ENCODE measurements around the gene NOTCH1.

GRCh38 chr9:136499935-136500910 lies 45.6 kb downstream of the NOTCH1 start:
- TF ChIP-seq ZFP30 (CRISPR knock-in tag; IDR thresholded peaks at IDR 0.05): no peak
- TF ChIP-seq TCF4 (CRISPR knock-in tag; IDR thresholded peaks at IDR 0.05; ENCODE audit: borderline replicate concordance): no peak
- no peak for TF ChIP-seq ZFP3 (CRISPR knock-in tag; IDR thresholded peaks at IDR 0.05)
- TF ChIP-seq ARNTL (CRISPR knock-in tag; IDR thresholded peaks at IDR 0.05; ENCODE audit: borderline replicate concordance, low read depth): no peak
- TF ChIP-seq TSHZ2 (CRISPR knock-in tag; IDR thresholded peaks at IDR 0.05): no peak
- no peak for TF ChIP-seq CREB5 (CRISPR knock-in tag; IDR thresholded peaks at IDR 0.05; ENCODE audit: low read depth)
- no peak for TF ChIP-seq ZNF8 (CRISPR knock-in tag; IDR thresholded peaks at IDR 0.05)
- no peak for TF ChIP-seq ZNF565 (CRISPR knock-in tag; conservative IDR thresholded peaks at IDR 0.05; ENCODE audit: low read depth)
- TF ChIP-seq ESRRG (CRISPR knock-in tag; IDR thresholded peaks at IDR 0.05): no peak
- TF ChIP-seq SNAI2 (CRISPR knock-in tag; IDR thresholded peaks at IDR 0.05): no peak
- TF ChIP-seq CSRNP3 (CRISPR knock-in tag; IDR thresholded peaks at IDR 0.05): no peak
- no peak for TF ChIP-seq PPARA (CRISPR knock-in tag; IDR thresholded peaks at IDR 0.05; ENCODE audit: borderline replicate concordance)
- no peak for TF ChIP-seq PATZ1 (CRISPR knock-in tag; IDR thresholded peaks at IDR 0.05; ENCODE audit: borderline replicate concordance)

All from SK-N-SH treated with all-trans-retinoic acid at 6 μM for 48 hours (cell line).